HG02610 (cell line): ENCODE results near the gene FAM107A.

ENCODE experiments used
- ATAC-seq: cut with Tn5 transposase; IDR thresholded peaks from one replicate; pipeline ENCODE4 v1.9.1; 2021; ENCODE audit warnings: mild to moderate bottlenecking, moderate library complexity; ENCODE audit not compliant: unreplicated experiment

The FAM107A gene

GRCh38 chr3:58569287-58570001 lies 7.7 kb downstream of the FAM107A start:
- ATAC-seq: no peak

GRCh38 chr3:58568572-58569286 lies 8.5 kb downstream of the FAM107A start:
- ATAC-seq: no peak

- no peak for ATAC-seq
Measured at GRCh38 chr3:58567251-58567515, 10.0 kb downstream of the FAM107A start.

GRCh38 chr3:58566398-58567250 lies 10.6 kb downstream of the FAM107A start:
- no peak for ATAC-seq

- ATAC-seq: no peak
Measured at GRCh38 chr3:58565621-58566397, 11.4 kb downstream of the FAM107A start.

- ATAC-seq: no peak
Measured at GRCh38 chr3:58564456-58565160, 12.6 kb downstream of the FAM107A start.

GRCh38 chr3:58564054-58564453 lies 13.1 kb downstream of the FAM107A start:
- no peak for ATAC-seq

GRCh38 chr3:58563386-58564035 lies 13.7 kb downstream of the FAM107A start:
- no peak for ATAC-seq

GRCh38 chr3:58562498-58562897 lies 14.7 kb downstream of the FAM107A start:
- no peak for ATAC-seq

GRCh38 chr3:58560771-58561311 lies 16.4 kb downstream of the FAM107A start:
- ATAC-seq: no peak

- no peak for ATAC-seq
Measured at GRCh38 chr3:58559586-58559985, 17.6 kb downstream of the FAM107A start.

GRCh38 chr3:58557491-58557890 lies 19.7 kb downstream of the FAM107A start:
- no peak for ATAC-seq

- ATAC-seq: no peak
Measured at GRCh38 chr3:58556761-58557221, 20.4 kb downstream of the FAM107A start.

GRCh38 chr3:58556001-58556400 lies 21.2 kb downstream of the FAM107A start:
- ATAC-seq: no peak

GRCh38 chr3:58555203-58555602 lies 22.0 kb downstream of the FAM107A start:
- ATAC-seq: no peak

GRCh38 chr3:58553003-58553402 lies 24.2 kb downstream of the FAM107A start:
- no peak for ATAC-seq

- no peak for ATAC-seq
Measured at GRCh38 chr3:58551636-58552180, 25.5 kb downstream of the FAM107A start.

- ATAC-seq: no peak
Measured at GRCh38 chr3:58544541-58544940, 32.6 kb downstream of the FAM107A start.

GRCh38 chr3:58540176-58540858 lies 36.9 kb downstream of the FAM107A start:
- no peak for ATAC-seq
